A549 (cell line): ENCODE results near the gene TOP3B. TPM values are rescaled to one million over a fixed set of nuclear protein-coding genes. Genes with fewer than 3 reads are reported as not detected.
"Not testable (repeated sequence)": the region's sequence is repeated elsewhere in the genome, so short reads cannot be mapped to it uniquely, and the experiment has no call there.

ENCODE experiments used
- ATAC-seq, 2 experiments: fragments of 200-7000 bp in 1 of 2; fragments of >200 bp in 1 of 2; cut with Nextera tagmentation in 1 of 2; cut with Tn5 transposase in 1 of 2; 3 replicates each; pipeline versions ENCODE4 v1.8.0 to v1.9.1; 2018 to 2020; ENCODE audit warnings: mild to moderate bottlenecking in 1 of 2, moderate library complexity in 1 of 2
- CTCF ChIA-PET: fragments of 300-600 bp; sonication (Branson Sonifier 250); formaldehyde crosslinking; extraction: SDS; loops from one replicate; lab custom pipeline; 2021; ENCODE audit warnings: antibody characterized with exemption, inconsistent platforms; lab: Yijun Ruan, JAX
- POLR2A ChIA-PET: fragments of 350-600 bp; formaldehyde crosslinking; extraction: SDS; loops from one replicate; lab custom pipeline; 2021; ENCODE audit warnings: antibody characterized with exemption, inconsistent platforms; lab: Yijun Ruan, JAX
- DNase-seq, 2 experiments: peaks; one replicate each; pipeline versions ENCODE4 v3.0.0 to v3.0.0-alpha.2; 2011 to 2016; ENCODE audit warnings: low read depth in 1 of 2, low spot score in 1 of 2
- FAIRE-seq: peaks from 2 replicates; lab custom pipeline; 2011; peaks lifted over from hg19 to GRCh38; lab: Jason Lieb, UNC
- H3K27ac ChIP-seq, 2 experiments: fragments of >200 bp; sonication (Bioruptor Twin); formaldehyde crosslinking; 3 replicates each; pipeline ENCODE4 v1.5.1; 2016 to 2017
- H3K4me1 ChIP-seq: fragments of >200 bp; sonication (Bioruptor Twin); formaldehyde crosslinking; 3 replicates; pipeline ENCODE4 v1.6.1; 2016
- H3K4me2 ChIP-seq: fragments of >200 bp; sonication (Bioruptor Twin); formaldehyde crosslinking; 3 replicates; pipeline ENCODE4 v1.6.1; 2016
- H3K4me3 ChIP-seq: fragments of >200 bp; sonication (Bioruptor Twin); formaldehyde crosslinking; 3 replicates; pipeline ENCODE4 v1.5.1; 2016
- H3K9me3 ChIP-seq: fragments of >200 bp; sonication (Bioruptor Twin); formaldehyde crosslinking; 3 replicates; pipeline ENCODE4 v1.6.1; 2016
- ATOH8 ChIP-seq: fragments of 250-450 bp; sonication (Bioruptor Pico); IDR thresholded peaks from 2 replicates; pipeline ENCODE4 v1.5.0; 2020; ENCODE audit warnings: low read depth, mild to moderate bottlenecking, moderate library complexity
- BHLHE40 ChIP-seq: IDR thresholded peaks from 2 replicates; pipeline ENCODE4 v1.6.1; 2012; ENCODE audit warnings: low read depth, low read length, inconsistent platforms
- CHD2 ChIP-seq: fragments of 150-350 bp; IDR thresholded peaks from 2 replicates; pipeline ENCODE4 v1.6.1; 2014; ENCODE audit warnings: low read length; ENCODE audit not compliant: partially characterized antibody
- EHF ChIP-seq: fragments of 250-450 bp; sonication (Bioruptor Pico); IDR thresholded peaks from 2 replicates; pipeline ENCODE4 v1.5.0; 2020; ENCODE audit warnings: mild to moderate bottlenecking
- FOSL2 ChIP-seq, 2 experiments: fragments of 450-650 bp in 1 of 2; fragments of >200 bp in 1 of 2; sonication (Bioruptor Twin) in 1 of 2; formaldehyde crosslinking; IDR thresholded peaks; 2 replicates each; pipeline versions ENCODE4 v1.5.0 to v1.6.1; 2016 to 2020; ENCODE audit warnings: mild to moderate bottlenecking in 1 of 2, moderate library complexity in 1 of 2
- FOXS1 ChIP-seq: fragments of 250-450 bp; sonication (Bioruptor Pico); IDR thresholded peaks from 2 replicates; pipeline ENCODE4 v1.5.0; 2020; ENCODE audit warnings: mild to moderate bottlenecking, moderate library complexity
- HDAC2 ChIP-seq: fragments of 200-600 bp; sonication (generic); IDR thresholded peaks from 2 replicates; pipeline ENCODE4 v1.6.1; 2016
- HOXA7 ChIP-seq: fragments of 250-450 bp; sonication (Bioruptor Pico); IDR thresholded peaks from 2 replicates; pipeline ENCODE4 v1.5.0; 2020; ENCODE audit warnings: mild to moderate bottlenecking, moderate library complexity
- KDM1A ChIP-seq: fragments of 200-600 bp; sonication (generic); IDR thresholded peaks from 2 replicates; pipeline ENCODE4 v1.6.1; 2016; ENCODE audit warnings: low read depth, mild to moderate bottlenecking
- KDM5A ChIP-seq: fragments of 200-600 bp; sonication (generic); IDR thresholded peaks from 2 replicates; pipeline ENCODE4 v1.6.1; 2016; ENCODE audit warnings: antibody characterized with exemption, mild to moderate bottlenecking
- MAFK ChIP-seq: fragments of 450-650 bp; IDR thresholded peaks from 2 replicates; pipeline ENCODE4 v1.6.1; 2014; ENCODE audit not compliant: partially characterized antibody
- MYC ChIP-seq: IDR thresholded peaks from 2 replicates; pipeline ENCODE4 v1.6.1; 2012; ENCODE audit warnings: mild to moderate bottlenecking, inconsistent platforms, low read length, improper control_type of control experiment, borderline replicate concordance
- NPAS2 ChIP-seq: fragments of 250-450 bp; sonication (Bioruptor Pico); IDR thresholded peaks from 2 replicates; pipeline ENCODE4 v1.8.0; 2022; ENCODE audit warnings: mild to moderate bottlenecking, moderate library complexity, borderline replicate concordance
- PHF8 ChIP-seq: fragments of 200-600 bp; sonication (generic); IDR thresholded peaks from 2 replicates; pipeline ENCODE4 v1.6.1; 2016; ENCODE audit warnings: low read depth, mild to moderate bottlenecking, antibody characterized with exemption, moderate library complexity, borderline replicate concordance
- POLR2A ChIP-seq: IDR thresholded peaks from 2 replicates; pipeline ENCODE4 v1.6.1; 2012; ENCODE audit warnings: mild to moderate bottlenecking, low read length
- RAD21 ChIP-seq, 2 experiments: fragments of >200 bp in 1 of 2; sonication (Bioruptor Twin) in 1 of 2; formaldehyde crosslinking in 1 of 2; IDR thresholded peaks in 1 of 2; conservative IDR thresholded peaks in 1 of 2; 2 replicates in 1 of 2; 3 replicates in 1 of 2; pipeline ENCODE4 v1.6.1; 2012 to 2018; ENCODE audit warnings: inconsistent platforms in 1 of 2
- RCOR1 ChIP-seq: fragments of 150-350 bp; IDR thresholded peaks from 2 replicates; pipeline ENCODE4 v1.6.1; 2014; ENCODE audit warnings: antibody characterized with exemption, low read length, low read depth
- ZFP36 ChIP-seq: fragments of 450-650 bp; IDR thresholded peaks from 2 replicates; pipeline ENCODE4 v1.6.1; 2014; ENCODE audit warnings: borderline replicate concordance; ENCODE audit not compliant: partially characterized antibody
- WGBS: methylation state at CpG from one replicate; pipeline ENCODE4 v1.1.6; 2017; ENCODE audit errors: missing lambda C conversion rate; 5-methylcytosine and 5-hydroxymethylcytosine counted together
- polyA plus RNA-seq, 4 experiments: library from polyadenylated mRNA; depleted of rRNA in 3 of 4; stranded (reverse); fragments of >200 nt; fragmentation: RNase III in 1 of 4; extraction: RNeasy Plus Mini Kit Qiagen cat#74134 plus additional on column Dnase treatment in 1 of 4; gene quantifications; 2 replicates in 3 of 4; 3 replicates in 1 of 4; pipeline ENCODE4 v1.2.3, GENCODE V29; 2011 to 2017
- TF ChIP-seq, protein P1 (sequence below): fragments of 250-450 bp; sonication (Bioruptor Pico); IDR thresholded peaks from 2 replicates; pipeline ENCODE4 v1.5.0; 2021; ENCODE audit warnings: mild to moderate bottlenecking, moderate library complexity, borderline replicate concordance
- TF ChIP-seq, protein P2 (sequence below): IDR thresholded peaks from 2 replicates; pipeline ENCODE4 v1.6.1; 2012
- TF ChIP-seq, protein P3 (sequence below): IDR thresholded peaks from 2 replicates; pipeline ENCODE4 v1.6.1; 2012

TOP3B gene
- polyA plus RNA-seq, 2 of the 4 experiments (the other 2 are of a cell fraction): 11.5 to 19.8 TPM

DNA sequence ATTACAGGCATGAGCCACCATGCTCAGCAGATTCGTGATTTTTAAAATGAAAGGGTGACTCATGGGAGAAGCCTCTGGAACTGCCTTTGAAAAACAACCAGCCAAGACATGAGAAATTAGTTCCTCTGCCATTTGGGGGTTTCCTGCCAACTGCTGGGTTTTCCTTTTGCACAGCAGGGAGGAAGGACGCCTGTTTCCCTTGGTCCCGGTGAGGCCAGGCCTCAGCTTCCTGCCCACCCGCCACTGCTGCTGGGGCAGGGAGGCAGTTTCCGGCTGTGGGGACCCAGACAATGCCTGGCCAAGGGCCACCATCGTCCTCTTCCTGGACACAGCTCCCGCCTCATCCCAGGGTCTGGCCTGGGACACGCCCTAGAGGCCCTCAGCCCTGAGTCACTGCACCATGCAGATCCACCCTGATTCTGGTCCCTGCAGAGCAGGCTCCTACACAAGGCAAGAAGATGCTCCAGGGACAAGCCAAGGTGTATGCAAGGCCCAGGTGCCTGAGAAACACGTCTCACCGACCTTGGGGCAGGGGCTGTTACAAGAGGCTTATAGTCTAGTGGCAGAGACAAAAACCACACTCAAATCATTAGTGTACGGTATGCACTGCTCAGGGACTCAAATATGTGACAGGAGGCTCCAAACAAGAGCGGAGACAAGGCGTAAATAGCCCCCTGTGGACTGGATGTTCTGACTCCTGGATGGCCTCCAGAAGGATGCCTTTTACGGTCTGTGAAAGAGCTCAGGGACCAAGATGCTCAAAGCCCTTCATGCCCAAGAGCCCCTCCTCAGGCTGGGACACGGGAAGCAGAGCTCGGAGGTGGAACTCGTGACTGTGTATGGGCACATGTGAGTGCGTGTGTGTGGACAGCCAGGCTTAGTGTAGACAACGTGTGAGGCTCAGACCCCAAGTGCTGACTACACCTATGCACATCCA, 39.9 kb downstream of the TOP3B start:
- 70% methylated on average over 15 of the region's 19 CpGs for WGBS
- Histone ChIP-seq H3K9me3 (no peaks in the 10 kb centered on the region), H3K4me2 (peak overlapping the region; percentile 60), H3K27ac (peak overlapping the region; percentile 76 to 85), H3K4me3 (no peak overlapping the region), H3K4me1 (peaks cover 19% of the 10 kb centered on the region)
- peak; percentile 31 to 49 for DNase-seq
- TF ChIP-seq MYC: no peak
- no peak for TF ChIP-seq POLR2A
- TF ChIP-seq FOSL2 (IDR thresholded peaks at IDR 0.05): no peak
- TF ChIP-seq FOSL2 (CRISPR knock-in tag; IDR thresholded peaks at IDR 0.05): peak; percentile 62
- no peak for TF ChIP-seq FOXS1
- ChIA-PET CTCF (interaction anchor here (0.6 to 6.5 kb wide), 4 partner anchors 10 to 1835 kb away, joined by 3 to 65 read pairs (median 3); partner anchors contain the start of gene PPM1F), POLR2A (interaction anchor here (0.9 kb wide), 1 partner anchor 10 kb away, joined by 3 read pairs; the partner anchor contains the start of gene PPM1F)
- no peak for FAIRE-seq
- ATAC-seq: peak; percentile 23 to 45; a peak in 3 of 6 replicates

- Histone ChIP-seq H3K4me3 (no peak overlapping the region), H3K4me1 (peaks cover 26% of the 10 kb centered on the region), H3K4me2 (peak overlapping the region; percentile 60), H3K9me3 (no peaks in the 10 kb centered on the region), H3K27ac (peak overlapping the region; percentile 76 to 85; a peak in 5 of 6 replicates)
- WGBS: 89% methylated on average over 8 of the region's 8 CpGs
- FAIRE-seq (no peak), ATAC-seq (no peak), DNase-seq (no peak)
- TF ChIP-seq CHD2: no peak
- ChIA-PET POLR2A (interaction anchor here (0.9 kb wide), 1 partner anchor 11 kb away, joined by 3 read pairs; the partner anchor contains the start of gene PPM1F), CTCF (interaction anchor here (0.7 to 6.5 kb wide), 3 partner anchors 10 to 232 kb away, joined by 3 to 65 read pairs (median 3); partner anchors contain the start of gene PPM1F)
Observed at GRCh38 chr22:21941921-21942320, 40.7 kb downstream of the TOP3B start.

GRCh38 chr22:21940521-21940920, 42.1 kb downstream of the TOP3B start:
- no peak overlapping the region for H3K27ac ChIP-seq
- POLR2A ChIA-PET: no interaction called here
- ATAC-seq (no peak), FAIRE-seq (no peak), DNase-seq (no peak)
- CTCF ChIA-PET: interaction anchor here (1.7 to 6.5 kb wide), 3 partner anchors 8 to 19 kb away, joined by 3 to 65 read pairs (median 34); partner anchors contain the start of gene PPM1F
- 94% methylated on average over 3 of the region's 3 CpGs for whole genome bisulfite sequencing
- H3K9me3 ChIP-seq: no peaks in the 10 kb centered on the region
- TF ChIP-seq HDAC2: no peak
- no peak for TF ChIP-seq FOXS1
- no peak for TF ChIP-seq KDM1A
- TF ChIP-seq, protein P1, sequence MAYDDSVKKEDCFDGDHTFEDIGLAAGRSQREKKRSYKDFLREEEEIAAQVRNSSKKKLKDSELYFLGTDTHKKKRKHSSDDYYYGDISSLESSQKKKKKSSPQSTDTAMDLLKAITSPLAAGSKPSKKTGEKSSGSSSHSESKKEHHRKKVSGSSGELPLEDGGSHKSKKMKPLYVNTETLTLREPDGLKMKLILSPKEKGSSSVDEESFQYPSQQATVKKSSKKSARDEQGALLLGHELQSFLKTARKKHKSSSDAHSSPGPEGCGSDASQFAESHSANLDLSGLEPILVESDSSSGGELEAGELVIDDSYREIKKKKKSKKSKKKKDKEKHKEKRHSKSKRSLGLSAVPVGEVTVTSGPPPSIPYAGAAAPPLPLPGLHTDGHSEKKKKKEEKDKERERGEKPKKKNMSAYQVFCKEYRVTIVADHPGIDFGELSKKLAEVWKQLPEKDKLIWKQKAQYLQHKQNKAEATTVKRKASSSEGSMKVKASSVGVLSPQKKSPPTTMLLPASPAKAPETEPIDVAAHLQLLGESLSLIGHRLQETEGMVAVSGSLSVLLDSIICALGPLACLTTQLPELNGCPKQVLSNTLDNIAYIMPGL (CRISPR knock-in tag): no peak
- no peak for TF ChIP-seq ZFP36
- no peak for TF ChIP-seq HOXA7 (CRISPR knock-in tag)
- TF ChIP-seq NPAS2 (CRISPR knock-in tag): no peak
- TF ChIP-seq BHLHE40: no peak
- no peak for TF ChIP-seq RCOR1
- no peak for TF ChIP-seq EHF
- no peak for TF ChIP-seq KDM5A
- TF ChIP-seq PHF8: no peak
- TF ChIP-seq, protein P2, sequence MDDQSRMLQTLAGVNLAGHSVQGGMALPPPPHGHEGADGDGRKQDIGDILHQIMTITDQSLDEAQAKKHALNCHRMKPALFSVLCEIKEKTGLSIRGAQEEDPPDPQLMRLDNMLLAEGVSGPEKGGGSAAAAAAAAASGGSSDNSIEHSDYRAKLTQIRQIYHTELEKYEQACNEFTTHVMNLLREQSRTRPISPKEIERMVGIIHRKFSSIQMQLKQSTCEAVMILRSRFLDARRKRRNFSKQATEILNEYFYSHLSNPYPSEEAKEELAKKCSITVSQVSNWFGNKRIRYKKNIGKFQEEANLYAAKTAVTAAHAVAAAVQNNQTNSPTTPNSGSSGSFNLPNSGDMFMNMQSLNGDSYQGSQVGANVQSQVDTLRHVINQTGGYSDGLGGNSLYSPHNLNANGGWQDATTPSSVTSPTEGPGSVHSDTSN: no peak
- no peak for TF ChIP-seq ATOH8
- TF ChIP-seq MAFK: no peak
- TF ChIP-seq, protein P3, sequence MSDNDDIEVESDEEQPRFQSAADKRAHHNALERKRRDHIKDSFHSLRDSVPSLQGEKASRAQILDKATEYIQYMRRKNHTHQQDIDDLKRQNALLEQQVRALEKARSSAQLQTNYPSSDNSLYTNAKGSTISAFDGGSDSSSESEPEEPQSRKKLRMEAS: no peak
- no peak for TF ChIP-seq RAD21 (conservative IDR thresholded peaks at IDR 0.05 in 1 of 2, IDR thresholded peaks at IDR 0.05 in 1 of 2)
- H3K4me3 ChIP-seq: no peak overlapping the region
- H3K4me1 ChIP-seq: peaks cover 27% of the 10 kb centered on the region
- no peak overlapping the region for H3K4me2 ChIP-seq

DNA sequence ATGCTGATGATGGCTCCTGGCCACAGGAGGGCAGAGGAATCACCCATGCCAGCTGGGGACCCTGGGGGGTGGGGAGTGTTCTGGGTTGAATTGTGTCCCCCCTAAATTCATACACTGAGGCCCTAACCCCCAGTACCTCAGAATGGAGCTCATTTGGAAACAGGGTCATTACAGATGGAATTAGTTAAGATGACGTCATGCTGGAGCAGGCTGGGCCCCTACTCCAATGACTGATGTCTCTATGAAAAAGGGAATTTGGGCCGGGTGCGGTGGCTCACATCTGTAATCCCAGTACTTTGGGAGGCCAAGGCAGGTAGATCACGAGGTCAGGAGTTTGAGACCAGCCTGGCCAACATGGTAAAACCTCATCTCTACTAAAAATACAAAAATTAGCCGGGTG, 42.7 kb downstream of the TOP3B start:
- CTCF ChIA-PET: interaction anchor here (1.1 to 6.5 kb wide), 6 partner anchors 8 to 229 kb away, joined by 3 to 65 read pairs (median 8); partner anchors contain the start of gene PPM1F
- H3K4me3 ChIP-seq, H3K4me2 ChIP-seq, DNase-seq, FAIRE-seq, H3K27ac ChIP-seq, POLR2A ChIA-PET, ATAC-seq, H3K9me3 ChIP-seq: not testable (repeated sequence)
- 92% methylated on average over 5 of the region's 5 CpGs for WGBS
- H3K4me1 ChIP-seq: peaks cover 27% of the 10 kb centered on the region
